ENCODE results near the gene MGAT3. TPM values are rescaled to one million over a fixed set of nuclear protein-coding genes. Genes with fewer than 3 reads are reported as not detected.

MGAT3 gene
- total and polyA plus RNA-seq, 9 of the 15 experiments (the other 6 are each of a cell fraction or from before 2014, with no cell fraction given): 0.10 to 11.5 (median 4.6) TPM

DNA sequence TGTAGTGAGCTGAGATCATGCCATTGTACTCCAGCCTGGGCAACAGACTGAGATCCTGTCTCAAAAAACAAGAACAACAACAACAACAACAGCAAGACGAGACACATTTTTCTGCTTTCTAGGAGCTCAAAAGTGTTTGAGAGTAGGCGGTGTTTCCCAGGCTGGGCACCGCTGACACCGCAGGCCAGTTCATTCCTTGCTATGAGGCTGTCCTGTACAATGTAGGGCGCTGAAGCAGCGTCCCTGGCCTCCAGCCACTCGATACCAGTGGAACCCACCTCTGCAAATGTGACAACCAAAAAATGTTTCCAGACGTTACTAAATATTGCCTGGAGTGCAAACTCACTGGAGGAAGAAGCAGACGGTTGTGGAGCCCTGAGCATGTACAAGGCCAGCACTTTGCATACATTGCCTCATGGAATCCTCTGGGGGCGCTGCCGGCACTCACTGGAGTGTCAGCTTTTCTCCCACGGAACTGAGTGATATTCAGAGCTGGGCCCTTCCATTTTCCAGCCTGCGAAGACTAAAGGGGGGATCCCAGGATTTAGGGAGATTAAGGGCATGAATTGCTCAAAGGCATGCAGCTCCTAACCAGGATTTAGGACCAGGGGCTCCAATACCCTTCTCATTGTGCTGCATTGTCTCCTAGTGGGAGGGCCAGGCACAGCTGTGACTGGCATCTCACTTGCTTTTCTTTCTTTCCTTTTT lies 39.5 kb downstream of the MGAT3 start:
- H2AFZ ChIP-seq (ENCODE audit: low read depth, low read length): peak overlapping the region; percentile 94
- no peak overlapping the region for H3K4me3 ChIP-seq
- no peaks in the 10 kb centered on the region for H3K9me3 ChIP-seq (replicated peaks; ENCODE audit: control insufficient read depth, insufficient read depth, low read depth, low read length)
- peak overlapping the region in 1 of 2 experiments; percentile 13; a peak in 1 of 4 replicates for H3K9ac ChIP-seq (ENCODE audit: insufficient read depth in 1 of 2, low read depth in 2 of 2, low read length in 2 of 2)
- H3K79me2 ChIP-seq (ENCODE audit: control insufficient read depth, insufficient read depth, low read length): no peaks in the 10 kb centered on the region
- no peaks in the 10 kb centered on the region for H3K9me1 ChIP-seq (ENCODE audit: control insufficient read depth, insufficient read depth, low read length)
- no peaks in the 10 kb centered on the region for H3K36me3 ChIP-seq (ENCODE audit: control insufficient read depth, insufficient read depth, low read length)
- peak; percentile 37 to 85 (median 48) for DNase-seq (ENCODE audit: extremely low read depth in 1 of 4, low spot score in 3 of 4)
- 34% methylated on average over 12 of the region's 13 CpGs for WGBS (ENCODE audit: insufficient coverage, low coverage, missing lambda C conversion rate)
- peaks cover 18 to 25% of the 10 kb centered on the region in 2 experiments for H3K4me1 ChIP-seq (replicated peaks in 1 of 2; ENCODE audit: control insufficient read depth in 2 of 2, insufficient read depth in 2 of 2, low read length in 2 of 2)
- ATAC-seq: peak; percentile 91
- intact Hi-C loops (cut with micrococcal nuclease) (loop anchor here (2.0 to 5.0 kb wide), 2 partner anchors 23 to 36 kb away; partner anchors contain the start of gene RPS19BP1), in situ Hi-C loops (cut with MboI) (no loop called here)
- H4K20me1 ChIP-seq (replicated peaks; ENCODE audit: control insufficient read depth, insufficient read depth, low read length): no peaks in the 10 kb centered on the region
- H3K27ac ChIP-seq (ENCODE audit: extremely low read depth, low read depth, low read length): peak overlapping the region; percentile 44; the same call in 2 of the 3 replicates
- FAIRE-seq: peak; percentile 96
- no peak overlapping the region for H3K4me2 ChIP-seq (ENCODE audit: insufficient read depth, low read length)
- POLR2A ChIA-PET: interaction anchor here (0.7 to 1.7 kb wide), 10 partner anchors 21 to 532 kb away, joined by 3 to 11 read pairs (median 4); partner anchors contain the start of genes ATF4 and RPL3
- CTCF ChIA-PET (ENCODE audit: low intra/inter-chr PET ratio): interaction anchor here (0.6 to 1.2 kb wide), 4 partner anchors 19 to 679 kb away, joined by 3 to 4 read pairs (median 4); no protein-coding TSS in a partner anchor
- no peaks in the 10 kb centered on the region for H3K27me3 ChIP-seq (ENCODE audit: control insufficient read depth in 2 of 2, insufficient read depth in 2 of 2, low read length in 2 of 2)
- BruUV-seq (replicated peaks): no TSS peak
- TF ChIP-seq MAFK (IDR thresholded peaks at IDR 0.05; ENCODE audit: low read length): 0 out of 2 replicates have a peak, but pooled peaks have one; percentile 1
- TF ChIP-seq L3MBTL2 (IDR thresholded peaks at IDR 0.05): peak; percentile 65
- TF ChIP-seq, protein P1, sequence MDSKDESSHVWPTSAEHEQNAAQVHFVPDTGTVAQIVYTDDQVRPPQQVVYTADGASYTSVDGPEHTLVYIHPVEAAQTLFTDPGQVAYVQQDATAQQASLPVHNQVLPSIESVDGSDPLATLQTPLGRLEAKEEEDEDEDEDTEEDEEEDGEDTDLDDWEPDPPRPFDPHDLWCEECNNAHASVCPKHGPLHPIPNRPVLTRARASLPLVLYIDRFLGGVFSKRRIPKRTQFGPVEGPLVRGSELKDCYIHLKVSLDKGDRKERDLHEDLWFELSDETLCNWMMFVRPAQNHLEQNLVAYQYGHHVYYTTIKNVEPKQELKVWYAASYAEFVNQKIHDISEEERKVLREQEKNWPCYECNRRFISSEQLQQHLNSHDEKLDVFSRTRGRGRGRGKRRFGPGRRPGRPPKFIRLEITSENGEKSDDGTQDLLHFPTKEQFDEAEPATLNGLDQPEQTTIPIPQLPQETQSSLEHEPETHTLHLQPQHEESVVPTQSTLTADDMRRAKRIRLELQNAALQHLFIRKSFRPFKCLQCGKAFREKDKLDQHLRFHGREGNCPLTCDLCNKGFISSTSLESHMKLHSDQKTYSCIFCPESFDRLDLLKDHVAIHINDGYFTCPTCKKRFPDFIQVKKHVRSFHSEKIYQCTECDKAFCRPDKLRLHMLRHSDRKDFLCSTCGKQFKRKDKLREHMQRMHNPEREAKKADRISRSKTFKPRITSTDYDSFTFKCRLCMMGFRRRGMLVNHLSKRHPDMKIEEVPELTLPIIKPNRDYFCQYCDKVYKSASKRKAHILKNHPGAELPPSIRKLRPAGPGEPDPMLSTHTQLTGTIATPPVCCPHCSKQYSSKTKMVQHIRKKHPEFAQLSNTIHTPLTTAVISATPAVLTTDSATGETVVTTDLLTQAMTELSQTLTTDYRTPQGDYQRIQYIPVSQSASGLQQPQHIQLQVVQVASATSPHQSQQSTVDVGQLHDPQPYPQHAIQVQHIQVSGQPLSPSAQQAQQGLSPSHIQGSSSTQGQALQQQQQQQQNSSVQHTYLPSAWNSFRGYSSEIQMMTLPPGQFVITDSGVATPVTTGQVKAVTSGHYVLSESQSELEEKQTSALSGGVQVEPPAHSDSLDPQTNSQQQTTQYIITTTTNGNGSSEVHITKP (IDR thresholded peaks at IDR 0.05; ENCODE audit: partially characterized antibody): peak; percentile 73
- TF ChIP-seq XRCC5 (IDR thresholded peaks at IDR 0.05; ENCODE audit: low read depth, low read length): peak; percentile 25; the same call in 1 of the 2 replicates
- TF ChIP-seq, protein P2, sequence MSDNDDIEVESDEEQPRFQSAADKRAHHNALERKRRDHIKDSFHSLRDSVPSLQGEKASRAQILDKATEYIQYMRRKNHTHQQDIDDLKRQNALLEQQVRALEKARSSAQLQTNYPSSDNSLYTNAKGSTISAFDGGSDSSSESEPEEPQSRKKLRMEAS (CRISPR knock-in tag; IDR thresholded peaks at IDR 0.05): peak; percentile 40; the same call in 1 of the 2 replicates
- TF ChIP-seq RAD21 (CRISPR knock-in tag; conservative IDR thresholded peaks at IDR 0.05 in 1 of 2, IDR thresholded peaks at IDR 0.05 in 1 of 2): peak; percentile 16 to 51; a peak in 2 of 4 replicates
- no peak for TF ChIP-seq ZNF589 (CRISPR knock-in tag; IDR thresholded peaks at IDR 0.05; ENCODE audit: low read depth)
- no peak for TF ChIP-seq ZNF224 (CRISPR knock-in tag; IDR thresholded peaks at IDR 0.05)
- no peak for TF ChIP-seq SMC3 (conservative IDR thresholded peaks at IDR 0.05; ENCODE audit: insufficient read depth, low read depth, low read length)
- TF ChIP-seq HCFC1 (IDR thresholded peaks at IDR 0.05; ENCODE audit: low read depth, low read length): no peak
- TF ChIP-seq ATF7 (IDR thresholded peaks at IDR 0.05): peak; percentile 17; the same call in 1 of the 2 replicates
- TF ChIP-seq ZC3H8 (IDR thresholded peaks at IDR 0.05): no peak
- no peak for TF ChIP-seq KDM5B (IDR thresholded peaks at IDR 0.05; ENCODE audit: insufficient replicate concordance, low read depth, low read length)
- no peak for TF ChIP-seq RHOXF2B (CRISPR knock-in tag; conservative IDR thresholded peaks at IDR 0.05)
- TF ChIP-seq MYC (IDR thresholded peaks at IDR 0.05; ENCODE audit: low read depth, low read length): no peak
- no peak for TF ChIP-seq MYC (CRISPR knock-in tag; IDR thresholded peaks at IDR 0.05; ENCODE audit: borderline replicate concordance, low read depth)
- TF ChIP-seq NRF1 (conservative IDR thresholded peaks at IDR 0.05 in 1 of 2, IDR thresholded peaks at IDR 0.05 in 1 of 2): peak; percentile 63 to 68
